Activated naive CD4-positive, alpha-beta T cell treated with anti-CD3 and anti-CD28 coated beads, Interleukin-2, amount 50 U/mL, for 24 hours (primary cell): ENCODE measurements around the gene ARRDC1.

ENCODE experiments used
- H3K27ac Mint-ChIP-seq: one replicate; pipeline ENCODE4 v1.8.0; 2021; ENCODE audit warnings: mild to moderate bottlenecking, mixed read lengths
- H3K27me3 Mint-ChIP-seq: one replicate; pipeline ENCODE4 v1.8.0; 2021; ENCODE audit warnings: mixed read lengths
- H3K36me3 Mint-ChIP-seq: one replicate; pipeline ENCODE4 v1.8.0; 2021; ENCODE audit warnings: mixed read lengths
- H3K4me1 Mint-ChIP-seq: one replicate; pipeline ENCODE4 v1.8.0; 2021; ENCODE audit warnings: mixed read lengths
- H3K4me3 Mint-ChIP-seq: one replicate; pipeline ENCODE4 v1.8.0; 2021; ENCODE audit warnings: mild to moderate bottlenecking, mixed read lengths
- H3K9me3 Mint-ChIP-seq: one replicate; pipeline ENCODE4 v1.8.0; 2021; ENCODE audit warnings: mixed read lengths

ARRDC1 gene

DNA sequence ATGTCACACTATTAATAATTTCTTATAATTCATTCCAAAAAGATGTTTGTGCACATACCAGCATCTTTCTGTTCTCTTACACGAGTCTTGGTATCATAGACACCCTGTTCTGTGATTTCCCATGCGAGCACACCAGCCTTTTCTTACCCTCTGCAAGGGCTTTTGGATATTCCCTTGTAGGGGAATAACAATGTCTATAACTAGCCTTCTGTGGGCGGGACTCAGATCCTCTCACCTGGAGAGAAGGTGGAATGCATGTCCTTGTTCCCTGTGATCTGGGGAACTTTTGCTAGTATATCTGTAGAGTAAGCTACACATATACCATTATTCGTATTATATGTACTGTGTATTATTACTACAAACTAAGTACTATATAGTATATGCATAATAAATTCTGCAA is 58.1 kb downstream of the ARRDC1 start:
- H3K36me3 Mint-ChIP-seq = peaks cover 9% of the 10 kb centered on the region
- H3K4me3 Mint-ChIP-seq = no peak overlapping the region
- H3K27ac Mint-ChIP-seq = no peak overlapping the region
- no peaks in the 10 kb centered on the region for H3K9me3 Mint-ChIP-seq
- H3K27me3 Mint-ChIP-seq = no peaks in the 10 kb centered on the region
- peaks cover 74% of the 10 kb centered on the region for H3K4me1 Mint-ChIP-seq

DNA sequence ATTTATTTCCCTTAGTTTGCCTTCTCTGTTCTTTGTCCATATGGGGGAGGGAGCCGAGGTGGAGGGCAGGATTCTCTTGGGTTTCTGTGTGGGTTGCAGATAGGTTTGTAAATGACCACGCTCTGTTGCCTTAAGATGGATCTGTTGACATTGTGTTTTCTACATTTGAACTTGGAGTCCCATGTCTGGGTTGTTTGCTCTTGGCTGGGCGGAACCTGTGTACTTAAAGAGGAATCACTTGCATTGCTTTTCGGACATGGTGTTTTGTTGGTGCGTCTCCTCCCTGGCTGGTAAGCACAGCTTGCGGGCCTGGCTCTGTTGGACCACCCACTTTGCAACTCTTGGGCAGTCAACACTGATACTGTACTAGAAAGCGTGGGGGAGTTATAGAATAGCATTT is 59.2 kb downstream of the ARRDC1 start:
- Mint-ChIP-seq H3K4me1 (peaks cover 77% of the 10 kb centered on the region), H3K27me3 (no peaks in the 10 kb centered on the region), H3K4me3 (no peak overlapping the region), H3K36me3 (peaks cover 11% of the 10 kb centered on the region), H3K9me3 (no peaks in the 10 kb centered on the region), H3K27ac (no peak overlapping the region)
